ENCODE measurements around the gene FZD4.

DNA sequence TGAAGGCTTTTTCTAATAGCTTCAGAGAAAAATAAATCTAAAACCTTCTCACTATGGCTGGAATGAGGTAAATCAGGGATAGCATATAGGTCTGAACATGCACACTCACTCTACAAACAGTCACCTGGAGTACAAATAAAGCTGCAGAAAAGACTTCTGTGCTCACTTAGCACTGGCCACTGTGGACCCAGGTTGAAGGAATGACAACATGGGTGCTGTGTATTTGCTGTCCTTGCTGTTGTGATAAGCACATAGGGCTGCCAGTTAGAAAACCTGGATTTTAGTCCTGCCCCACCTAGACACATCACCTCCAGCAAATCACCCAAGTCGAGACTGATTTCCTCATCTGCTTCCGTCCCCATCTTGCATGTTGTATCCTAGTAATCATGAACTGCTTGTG is 51.2 kb downstream of the FZD4 start:
- TF ChIP-seq, protein P1, sequence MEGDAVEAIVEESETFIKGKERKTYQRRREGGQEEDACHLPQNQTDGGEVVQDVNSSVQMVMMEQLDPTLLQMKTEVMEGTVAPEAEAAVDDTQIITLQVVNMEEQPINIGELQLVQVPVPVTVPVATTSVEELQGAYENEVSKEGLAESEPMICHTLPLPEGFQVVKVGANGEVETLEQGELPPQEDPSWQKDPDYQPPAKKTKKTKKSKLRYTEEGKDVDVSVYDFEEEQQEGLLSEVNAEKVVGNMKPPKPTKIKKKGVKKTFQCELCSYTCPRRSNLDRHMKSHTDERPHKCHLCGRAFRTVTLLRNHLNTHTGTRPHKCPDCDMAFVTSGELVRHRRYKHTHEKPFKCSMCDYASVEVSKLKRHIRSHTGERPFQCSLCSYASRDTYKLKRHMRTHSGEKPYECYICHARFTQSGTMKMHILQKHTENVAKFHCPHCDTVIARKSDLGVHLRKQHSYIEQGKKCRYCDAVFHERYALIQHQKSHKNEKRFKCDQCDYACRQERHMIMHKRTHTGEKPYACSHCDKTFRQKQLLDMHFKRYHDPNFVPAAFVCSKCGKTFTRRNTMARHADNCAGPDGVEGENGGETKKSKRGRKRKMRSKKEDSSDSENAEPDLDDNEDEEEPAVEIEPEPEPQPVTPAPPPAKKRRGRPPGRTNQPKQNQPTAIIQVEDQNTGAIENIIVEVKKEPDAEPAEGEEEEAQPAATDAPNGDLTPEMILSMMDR (conservative IDR thresholded peaks at IDR 0.05; ENCODE audit: low read length): no peak
- no peak for TF ChIP-seq EZH2phosphoT487 (IDR thresholded peaks at IDR 0.05; ENCODE audit: borderline replicate concordance, low read depth, low read length)

Measured in OCI-LY7 (cell line).